ENCODE data around the gene MAP1LC3A. TPM values are rescaled to one million over a fixed set of nuclear protein-coding genes. Genes with fewer than 3 reads are reported as not detected.

MAP1LC3A gene
- total and polyA plus RNA-seq, 12 donors = 61.5 to 137 (median 74.6) TPM

DNA sequence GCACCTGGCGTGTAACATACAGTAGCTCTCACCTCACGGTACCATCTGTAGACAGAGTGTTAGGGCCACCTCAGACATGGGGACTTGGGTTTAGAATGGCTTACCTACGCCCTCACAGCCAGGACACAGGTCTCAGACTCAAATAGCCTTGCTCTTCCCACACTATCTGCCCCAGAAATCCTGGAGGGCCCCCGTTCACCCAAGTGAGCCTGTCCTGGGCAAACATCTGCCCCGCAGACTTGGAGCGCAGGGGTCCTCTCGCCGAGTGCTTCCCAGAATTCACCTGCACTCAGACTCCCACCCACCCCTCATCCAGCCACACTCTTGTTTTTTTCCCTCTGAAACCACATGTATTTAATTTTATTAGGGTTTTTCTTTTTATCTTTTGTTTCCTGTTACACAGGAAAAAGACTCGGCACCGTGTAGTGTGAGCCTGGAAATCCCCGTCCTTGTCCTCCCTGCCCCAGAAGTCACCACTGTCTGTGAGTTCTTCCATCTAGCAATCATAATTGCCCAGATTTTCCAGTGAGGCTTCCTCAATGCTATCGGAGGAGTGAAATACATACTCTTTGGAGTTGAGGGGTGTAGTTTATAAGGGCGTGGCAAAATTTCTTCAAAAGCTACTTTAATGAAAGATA is 17.1 kb upstream of the MAP1LC3A start:
- Histone ChIP-seq H3K36me3 (peaks cover 0 to 62% (median 30%) of the 10 kb centered on the region in 9 donors), H3K4me1 (peaks cover 0 to 38% (median 15%) of the 10 kb centered on the region in 9 donors), H3K9me3 (no peaks in the 10 kb centered on the region), H3K27ac (peak overlapping the region in 6 of 10 donors; percentile 19 to 62 (median 27)), H3K27me3 (no peaks in the 10 kb centered on the region), H3K4me3 (no peak overlapping the region)
- intact Hi-C loops (cut with DNase I) = loop anchor here in 2 of 10 donors (5.0 kb wide), 1 partner anchor 166 kb away; no protein-coding TSS in a partner anchor
- TF ChIP-seq, protein P1, sequence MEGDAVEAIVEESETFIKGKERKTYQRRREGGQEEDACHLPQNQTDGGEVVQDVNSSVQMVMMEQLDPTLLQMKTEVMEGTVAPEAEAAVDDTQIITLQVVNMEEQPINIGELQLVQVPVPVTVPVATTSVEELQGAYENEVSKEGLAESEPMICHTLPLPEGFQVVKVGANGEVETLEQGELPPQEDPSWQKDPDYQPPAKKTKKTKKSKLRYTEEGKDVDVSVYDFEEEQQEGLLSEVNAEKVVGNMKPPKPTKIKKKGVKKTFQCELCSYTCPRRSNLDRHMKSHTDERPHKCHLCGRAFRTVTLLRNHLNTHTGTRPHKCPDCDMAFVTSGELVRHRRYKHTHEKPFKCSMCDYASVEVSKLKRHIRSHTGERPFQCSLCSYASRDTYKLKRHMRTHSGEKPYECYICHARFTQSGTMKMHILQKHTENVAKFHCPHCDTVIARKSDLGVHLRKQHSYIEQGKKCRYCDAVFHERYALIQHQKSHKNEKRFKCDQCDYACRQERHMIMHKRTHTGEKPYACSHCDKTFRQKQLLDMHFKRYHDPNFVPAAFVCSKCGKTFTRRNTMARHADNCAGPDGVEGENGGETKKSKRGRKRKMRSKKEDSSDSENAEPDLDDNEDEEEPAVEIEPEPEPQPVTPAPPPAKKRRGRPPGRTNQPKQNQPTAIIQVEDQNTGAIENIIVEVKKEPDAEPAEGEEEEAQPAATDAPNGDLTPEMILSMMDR (IDR thresholded peaks at IDR 0.05) = no peak
- no peak for ATAC-seq
- WGBS, 2 donors = 77 to 82% methylated on average over 13 of the region's 13 CpGs
- no peak for DNase-seq

DNA sequence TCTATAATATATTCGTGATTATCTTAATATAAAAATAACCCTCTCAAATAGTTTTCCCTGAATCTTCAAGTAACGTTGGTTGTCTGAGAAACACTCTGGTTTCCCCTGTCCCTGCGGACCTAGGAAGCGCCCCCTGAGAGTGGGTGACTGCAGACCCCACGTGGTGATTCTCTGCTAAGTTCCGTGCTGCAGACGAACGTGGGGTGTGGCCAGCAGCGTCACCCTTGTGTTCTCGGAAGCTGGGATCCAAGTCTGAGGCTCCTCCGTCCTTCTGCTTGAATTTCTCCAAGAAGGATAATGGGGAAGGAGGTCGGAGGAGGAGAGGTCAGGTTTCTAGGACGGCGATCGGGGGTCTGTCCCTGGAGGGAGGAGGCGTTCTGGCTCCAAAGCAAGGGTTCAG is 16.6 kb upstream of the MAP1LC3A start:
- intact Hi-C loops (cut with DNase I) = loop anchor here in 2 of 10 donors (5.0 kb wide), 1 partner anchor 165 kb away; no protein-coding TSS in a partner anchor
- H3K9me3 ChIP-seq = no peaks in the 10 kb centered on the region
- no peaks in the 10 kb centered on the region for H3K27me3 ChIP-seq
- H3K36me3 ChIP-seq = peaks cover 0 to 57% (median 26%) of the 10 kb centered on the region in 9 donors
- TF ChIP-seq, protein P1 (IDR thresholded peaks at IDR 0.05) = no peak
- DNase-seq (no peak), ATAC-seq (no peak)
- no peak overlapping the region for H3K4me3 ChIP-seq
- peaks cover 0 to 38% (median 15%) of the 10 kb centered on the region in 9 donors for H3K4me1 ChIP-seq
- peak overlapping the region in 3 of 10 donors; percentile 19 to 62 (median 49) for H3K27ac ChIP-seq
- 75 to 76% methylated on average over 16 of the region's 16 CpGs for WGBS, 2 donors

DNA sequence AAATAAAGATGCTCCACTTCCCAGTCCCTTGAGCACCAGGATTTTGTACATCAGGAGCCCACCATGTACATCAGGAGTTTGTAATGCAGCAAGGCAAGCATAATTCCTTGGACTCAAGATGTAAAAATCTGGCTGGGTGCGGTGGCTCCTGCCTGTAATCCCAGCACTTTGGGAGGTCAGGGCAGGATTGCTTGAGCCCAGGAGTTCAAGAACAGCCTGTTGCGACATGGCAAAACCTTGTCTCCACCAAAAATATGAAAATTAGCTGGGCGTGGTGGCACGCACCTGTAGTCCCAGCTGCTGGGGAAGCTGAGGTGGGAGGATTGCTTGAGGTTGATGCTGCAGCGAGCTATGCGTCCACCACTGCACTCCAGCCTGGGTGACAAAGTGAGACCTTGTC is 16.1 kb upstream of the MAP1LC3A start:
- intact Hi-C loops (cut with DNase I) = loop anchor here in 2 of 10 donors (5.0 kb wide), 1 partner anchor 165 kb away; no protein-coding TSS in a partner anchor

DNA sequence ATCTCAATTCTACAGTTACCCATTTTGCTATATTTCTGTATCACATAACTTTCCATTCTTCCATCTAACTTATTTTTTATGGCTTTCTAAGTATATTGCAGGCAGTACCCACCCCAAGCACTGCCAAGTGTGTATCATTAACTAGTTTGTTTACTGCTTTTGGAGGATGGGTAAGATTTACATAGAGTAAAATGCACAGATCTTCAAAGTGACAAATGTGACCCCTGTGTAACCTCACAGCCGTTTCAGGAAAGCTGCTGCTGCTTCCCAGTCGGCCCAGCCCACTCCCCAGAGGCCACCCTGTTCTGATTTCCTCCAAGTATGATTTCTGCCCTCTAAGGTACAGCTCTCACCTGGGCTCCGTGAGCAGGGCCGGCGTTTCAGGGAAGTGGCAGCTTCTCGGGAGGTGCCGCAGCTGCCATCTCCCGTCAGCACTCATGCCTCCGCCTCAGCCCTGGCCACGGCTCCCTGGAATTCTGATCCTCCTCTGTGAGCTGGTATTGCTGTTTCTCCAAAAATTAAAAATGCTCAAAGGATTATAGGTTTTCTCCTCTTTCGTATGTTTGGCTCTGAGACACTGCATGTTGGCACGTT is 15.0 kb upstream of the MAP1LC3A start:
- Histone ChIP-seq H3K27me3 (no peaks in the 10 kb centered on the region), H3K27ac (no peak overlapping the region), H3K36me3 (peaks cover 0 to 40% (median 19%) of the 10 kb centered on the region in 9 donors), H3K9me3 (no peaks in the 10 kb centered on the region), H3K4me3 (no peak overlapping the region), H3K4me1 (peaks cover 0 to 38% (median 15%) of the 10 kb centered on the region in 9 donors)
- ATAC-seq (no peak), DNase-seq (no peak)
- TF ChIP-seq, protein P1 (IDR thresholded peaks at IDR 0.05) = no peak
- intact Hi-C loops (cut with DNase I) = loop anchor here in 2 of 10 donors (5.0 kb wide), 1 partner anchor 164 kb away; no protein-coding TSS in a partner anchor
- WGBS, 2 donors = 66 to 69% methylated on average over 12 of the region's 12 CpGs

More for the DNA sequence above, 16.1 kb upstream of the MAP1LC3A start:
- Histone ChIP-seq H3K27me3 (no peaks in the 10 kb centered on the region), H3K4me3 (no peak overlapping the region), H3K27ac (no peak overlapping the region), H3K36me3 (peaks cover 0 to 52% (median 21%) of the 10 kb centered on the region in 9 donors), H3K9me3 (no peaks in the 10 kb centered on the region), H3K4me1 (peaks cover 0 to 38% (median 15%) of the 10 kb centered on the region in 9 donors)
- TF ChIP-seq, protein P1 (IDR thresholded peaks at IDR 0.05) = no peak
- ATAC-seq = no peak
- 98% methylated on average over 6 of the region's 6 CpGs for WGBS, 2 donors
- no peak for DNase-seq
